Mammary epithelial cell (primary cell): ENCODE measurements around the gene GNG4.

Experiments used
- EZH2 ChIP-seq: IDR thresholded peaks from 2 replicates; pipeline ENCODE4 v1.6.1; 2012; ENCODE audit warnings: low read length, inconsistent platforms, borderline replicate concordance
- TF ChIP-seq, protein P1 (sequence below), 2 donors: IDR thresholded peaks in 1 of 2; conservative IDR thresholded peaks in 1 of 2; 2 replicates each; pipeline ENCODE4 v1.5.1; 2011 to 2012; ENCODE audit warnings: inconsistent platforms in 2 of 2, low read length in 2 of 2, mild to moderate bottlenecking in 2 of 2, control low read depth in 1 of 2, low read depth in 1 of 2; ENCODE audit not compliant: insufficient read depth in 1 of 2; ENCODE audit errors: extremely low read depth in 1 of 2

- TF ChIP-seq, protein P1, sequence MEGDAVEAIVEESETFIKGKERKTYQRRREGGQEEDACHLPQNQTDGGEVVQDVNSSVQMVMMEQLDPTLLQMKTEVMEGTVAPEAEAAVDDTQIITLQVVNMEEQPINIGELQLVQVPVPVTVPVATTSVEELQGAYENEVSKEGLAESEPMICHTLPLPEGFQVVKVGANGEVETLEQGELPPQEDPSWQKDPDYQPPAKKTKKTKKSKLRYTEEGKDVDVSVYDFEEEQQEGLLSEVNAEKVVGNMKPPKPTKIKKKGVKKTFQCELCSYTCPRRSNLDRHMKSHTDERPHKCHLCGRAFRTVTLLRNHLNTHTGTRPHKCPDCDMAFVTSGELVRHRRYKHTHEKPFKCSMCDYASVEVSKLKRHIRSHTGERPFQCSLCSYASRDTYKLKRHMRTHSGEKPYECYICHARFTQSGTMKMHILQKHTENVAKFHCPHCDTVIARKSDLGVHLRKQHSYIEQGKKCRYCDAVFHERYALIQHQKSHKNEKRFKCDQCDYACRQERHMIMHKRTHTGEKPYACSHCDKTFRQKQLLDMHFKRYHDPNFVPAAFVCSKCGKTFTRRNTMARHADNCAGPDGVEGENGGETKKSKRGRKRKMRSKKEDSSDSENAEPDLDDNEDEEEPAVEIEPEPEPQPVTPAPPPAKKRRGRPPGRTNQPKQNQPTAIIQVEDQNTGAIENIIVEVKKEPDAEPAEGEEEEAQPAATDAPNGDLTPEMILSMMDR (conservative IDR thresholded peaks at IDR 0.05 in 1 of 2, IDR thresholded peaks at IDR 0.05 in 1 of 2; ENCODE audit: extremely low read depth in 1 of 2, insufficient read depth in 1 of 2, low read depth in 1 of 2, low read length in 2 of 2): no peak
- no peak for TF ChIP-seq EZH2
Measured at GRCh38 chr1:235608278-235608677, 41.3 kb downstream of the GNG4 start.
